IPS-15b (cell line): Measurements from ENCODE around the gene MBD3.

Source experiments
- H3K27me3 ChIP-seq: one replicate; pipeline ENCODE4 v1.6.1; 2013; ENCODE audit warnings: low read length; ENCODE audit not compliant: control insufficient read depth, insufficient read depth
- H3K36me3 ChIP-seq: one replicate; pipeline ENCODE4 v1.6.1; 2013; ENCODE audit warnings: low read length; ENCODE audit not compliant: control insufficient read depth, insufficient read depth
- H3K4me1 ChIP-seq: one replicate; pipeline ENCODE4 v1.6.1; 2013; ENCODE audit warnings: mild to moderate bottlenecking, low read length; ENCODE audit not compliant: control insufficient read depth, insufficient read depth
- H3K4me3 ChIP-seq: one replicate; pipeline ENCODE4 v1.5.1; 2013; ENCODE audit warnings: low read depth, low read length
- H3K9ac ChIP-seq: one replicate; pipeline ENCODE4 v1.6.1; 2013; ENCODE audit warnings: low read depth, mild to moderate bottlenecking, low read length
- H3K9me3 ChIP-seq: one replicate; pipeline ENCODE4 v1.6.1; 2013; ENCODE audit warnings: mild to moderate bottlenecking, low read length; ENCODE audit not compliant: control insufficient read depth, insufficient read depth

MBD3 gene

GRCh38 chr19:1587872-1588271 is 4.8 kb downstream of the MBD3 start:
- H3K36me3 ChIP-seq = peaks cover 21% of the 10 kb centered on the region
- H3K9ac ChIP-seq = no peak overlapping the region
- H3K4me3 ChIP-seq = no peak overlapping the region
- H3K27me3 ChIP-seq = no peaks in the 10 kb centered on the region
- no peaks in the 10 kb centered on the region for H3K9me3 ChIP-seq
- peaks cover 4% of the 10 kb centered on the region for H3K4me1 ChIP-seq

- Histone ChIP-seq H3K4me1 (no peaks in the 10 kb centered on the region), H3K9me3 (no peaks in the 10 kb centered on the region), H3K36me3 (peaks cover 30% of the 10 kb centered on the region), H3K4me3 (no peak overlapping the region), H3K9ac (no peak overlapping the region), H3K27me3 (no peaks in the 10 kb centered on the region)
Measured at GRCh38 chr19:1585243-1585580, 7.5 kb downstream of the MBD3 start.

- Histone ChIP-seq H3K4me1 (no peaks in the 10 kb centered on the region), H3K9me3 (no peaks in the 10 kb centered on the region), H3K9ac (no peak overlapping the region), H3K4me3 (no peak overlapping the region), H3K36me3 (peaks cover 31% of the 10 kb centered on the region), H3K27me3 (no peaks in the 10 kb centered on the region)
Measured at GRCh38 chr19:1584500-1585242, 8.0 kb downstream of the MBD3 start.

GRCh38 chr19:1582201-1582600 is 10.5 kb downstream of the MBD3 start:
- H3K9ac ChIP-seq = no peak overlapping the region
- no peaks in the 10 kb centered on the region for H3K27me3 ChIP-seq
- H3K4me1 ChIP-seq = no peaks in the 10 kb centered on the region
- no peak overlapping the region for H3K4me3 ChIP-seq
- peaks cover 46% of the 10 kb centered on the region for H3K36me3 ChIP-seq
- H3K9me3 ChIP-seq = no peaks in the 10 kb centered on the region

- Histone ChIP-seq H3K9me3 (no peaks in the 10 kb centered on the region), H3K4me1 (no peaks in the 10 kb centered on the region), H3K36me3 (peaks cover 45% of the 10 kb centered on the region), H3K4me3 (no peak overlapping the region), H3K9ac (no peak overlapping the region), H3K27me3 (no peaks in the 10 kb centered on the region)
Measured at GRCh38 chr19:1580957-1581356, 11.7 kb downstream of the MBD3 start.

- no peak overlapping the region for H3K4me3 ChIP-seq
- no peaks in the 10 kb centered on the region for H3K9me3 ChIP-seq
- H3K27me3 ChIP-seq = no peaks in the 10 kb centered on the region
- H3K36me3 ChIP-seq = peaks cover 43% of the 10 kb centered on the region
- no peaks in the 10 kb centered on the region for H3K4me1 ChIP-seq
- no peak overlapping the region for H3K9ac ChIP-seq
Measured at GRCh38 chr19:1580382-1580781, 12.3 kb downstream of the MBD3 start.

- H3K4me3 ChIP-seq = no peak overlapping the region
- H3K36me3 ChIP-seq = peaks cover 36% of the 10 kb centered on the region
- no peaks in the 10 kb centered on the region for H3K4me1 ChIP-seq
- no peaks in the 10 kb centered on the region for H3K9me3 ChIP-seq
- H3K9ac ChIP-seq = no peak overlapping the region
- no peaks in the 10 kb centered on the region for H3K27me3 ChIP-seq
Measured at GRCh38 chr19:1579222-1579621, 13.4 kb downstream of the MBD3 start.

GRCh38 chr19:1577929-1578618 is 14.6 kb downstream of the MBD3 start:
- H3K4me3 ChIP-seq = no peak overlapping the region
- no peak overlapping the region for H3K9ac ChIP-seq
- H3K9me3 ChIP-seq = no peaks in the 10 kb centered on the region
- H3K27me3 ChIP-seq = no peaks in the 10 kb centered on the region
- peaks cover 33% of the 10 kb centered on the region for H3K36me3 ChIP-seq
- no peaks in the 10 kb centered on the region for H3K4me1 ChIP-seq

- no peaks in the 10 kb centered on the region for H3K4me1 ChIP-seq
Measured at GRCh38 chr19:1577090-1577928, 15.4 kb downstream of the MBD3 start.

GRCh38 chr19:1576242-1577089 is 16.2 kb downstream of the MBD3 start:
- H3K27me3 ChIP-seq = no peaks in the 10 kb centered on the region
- peaks cover 27% of the 10 kb centered on the region for H3K36me3 ChIP-seq

More at GRCh38 chr19:1577090-1577928, 15.4 kb downstream of the MBD3 start:
- Histone ChIP-seq H3K9me3 (no peaks in the 10 kb centered on the region), H3K4me3 (no peak overlapping the region), H3K9ac (no peak overlapping the region), H3K27me3 (no peaks in the 10 kb centered on the region), H3K36me3 (peaks cover 31% of the 10 kb centered on the region)

More at GRCh38 chr19:1576242-1577089, 16.2 kb downstream of the MBD3 start:
- Histone ChIP-seq H3K9ac (no peak overlapping the region), H3K4me3 (no peak overlapping the region), H3K4me1 (no peaks in the 10 kb centered on the region), H3K9me3 (no peaks in the 10 kb centered on the region)
